Measurements from ENCODE around the gene RHBDD1. TPM values are rescaled to one million over a fixed set of nuclear protein-coding genes. Genes with fewer than 3 reads are reported as not detected.

The RHBDD1 gene
- total and polyA plus RNA-seq, 2 donors (not counting 1 experiment from before 2014, with no cell fraction given): 21.2 to 128 TPM

- Histone ChIP-seq H3K9me3 (ENCODE audit: control extremely low read depth in 1 of 3, control insufficient read depth in 2 of 3, insufficient read depth in 1 of 3, low read length in 2 of 3) (peaks cover 0 to 5% (median 0%) of the 10 kb centered on the region in 3 donors), H3K27me3 (replicated peaks in 1 of 4; ENCODE audit: control extremely low read depth in 1 of 4, control insufficient read depth in 3 of 4, insufficient read depth in 4 of 4, low read length in 3 of 4) (no peaks in the 10 kb centered on the region), H4K20me1 (ENCODE audit: control insufficient read depth, insufficient read depth, low read length, poor library complexity, severe bottlenecking) (peaks cover 5% of the 10 kb centered on the region), H3K27ac (ENCODE audit: low read length in 2 of 2) (peak overlapping the region; percentile 95 to 99), H2AFZ (ENCODE audit: insufficient read depth, low read depth, low read length, poor library complexity, severe bottlenecking) (no peak overlapping the region), H3K4me1 (ENCODE audit: control insufficient read depth in 2 of 2, insufficient read depth in 2 of 2, low read length in 2 of 2) (peaks cover 63 to 76% of the 10 kb centered on the region in 2 donors), H3K4me2 (replicated peaks; ENCODE audit: low read depth, low read length, poor library complexity, severe bottlenecking) (peak overlapping the region; percentile 87), H3K9ac (ENCODE audit: low read length) (no peak overlapping the region), H3K79me2 (ENCODE audit: control insufficient read depth, insufficient read depth, low read length) (peaks cover 72% of the 10 kb centered on the region), H3K4me3 (ENCODE audit: control extremely low read depth in 1 of 5, extremely low read depth in 1 of 5, insufficient read depth in 1 of 5, low read depth in 2 of 5, low read length in 4 of 5) (no peak overlapping the region), H3K36me3 (replicated peaks in 1 of 2; ENCODE audit: control extremely low read depth in 1 of 2, control insufficient read depth in 1 of 2, extremely low read depth in 1 of 2, insufficient read depth in 2 of 2, low read length in 1 of 2) (peaks cover 0 to 2% of the 10 kb centered on the region in 2 experiments)
- no peaks in the 10 kb centered on the region for H3K27me3 Mint-ChIP-seq
- no peak for TF ChIP-seq EZH2 (IDR thresholded peaks at IDR 0.05; ENCODE audit: borderline replicate concordance, insufficient read depth, low read depth, low read length, poor library complexity, severe bottlenecking)
- TF ChIP-seq, protein P1, sequence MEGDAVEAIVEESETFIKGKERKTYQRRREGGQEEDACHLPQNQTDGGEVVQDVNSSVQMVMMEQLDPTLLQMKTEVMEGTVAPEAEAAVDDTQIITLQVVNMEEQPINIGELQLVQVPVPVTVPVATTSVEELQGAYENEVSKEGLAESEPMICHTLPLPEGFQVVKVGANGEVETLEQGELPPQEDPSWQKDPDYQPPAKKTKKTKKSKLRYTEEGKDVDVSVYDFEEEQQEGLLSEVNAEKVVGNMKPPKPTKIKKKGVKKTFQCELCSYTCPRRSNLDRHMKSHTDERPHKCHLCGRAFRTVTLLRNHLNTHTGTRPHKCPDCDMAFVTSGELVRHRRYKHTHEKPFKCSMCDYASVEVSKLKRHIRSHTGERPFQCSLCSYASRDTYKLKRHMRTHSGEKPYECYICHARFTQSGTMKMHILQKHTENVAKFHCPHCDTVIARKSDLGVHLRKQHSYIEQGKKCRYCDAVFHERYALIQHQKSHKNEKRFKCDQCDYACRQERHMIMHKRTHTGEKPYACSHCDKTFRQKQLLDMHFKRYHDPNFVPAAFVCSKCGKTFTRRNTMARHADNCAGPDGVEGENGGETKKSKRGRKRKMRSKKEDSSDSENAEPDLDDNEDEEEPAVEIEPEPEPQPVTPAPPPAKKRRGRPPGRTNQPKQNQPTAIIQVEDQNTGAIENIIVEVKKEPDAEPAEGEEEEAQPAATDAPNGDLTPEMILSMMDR (IDR thresholded peaks at IDR 0.05): no peak
- peak overlapping the region; percentile 89 for H3K27ac Mint-ChIP-seq
- H3K9me3 Mint-ChIP-seq (ENCODE audit: insufficient read depth): no peaks in the 10 kb centered on the region
- no CpG with 5 or more reads among the region's 3 CpGs for WGBS (ENCODE audit: insufficient coverage)
- CTCF ChIA-PET: interaction anchor here (0.7 to 1.6 kb wide), 4 partner anchors 36 to 1868 kb away, joined by 3 to 6 read pairs (median 4); partner anchors contain the start of gene IRS1
- POLR2A ChIA-PET: interaction anchor here (0.9 kb wide), 1 partner anchor 69 kb away, joined by 3 read pairs; no protein-coding TSS in a partner anchor
- intact Hi-C loops (cut with micrococcal nuclease): loop anchor here (5.0 kb wide), 1 partner anchor 39 kb away; no protein-coding TSS in a partner anchor
- ATAC-seq (ENCODE audit: low read depth) (no peak), DNase-seq (no peak)
- peaks cover 75% of the 10 kb centered on the region for H3K4me1 Mint-ChIP-seq
- peak overlapping the region; percentile 77 for H3K4me3 Mint-ChIP-seq
Observed at GRCh38 chr2:226838722-226839121, 2.9 kb downstream of the RHBDD1 start.

GRCh38 chr2:226839161-226839560 is 3.3 kb downstream of the RHBDD1 start:
- peak overlapping the region in 3 of 5 experiments; percentile 2 to 35 (median 5) for H3K4me3 ChIP-seq (ENCODE audit: control extremely low read depth in 1 of 5, extremely low read depth in 1 of 5, insufficient read depth in 1 of 5, low read depth in 2 of 5, low read length in 4 of 5)
- intact Hi-C loops (cut with micrococcal nuclease): loop anchor here (5.0 kb wide), 1 partner anchor 38 kb away; no protein-coding TSS in a partner anchor
- H4K20me1 ChIP-seq (ENCODE audit: control insufficient read depth, insufficient read depth, low read length, poor library complexity, severe bottlenecking): peaks cover 5% of the 10 kb centered on the region
- peaks cover 0 to 5% (median 0%) of the 10 kb centered on the region in 3 donors for H3K9me3 ChIP-seq (ENCODE audit: control extremely low read depth in 1 of 3, control insufficient read depth in 2 of 3, insufficient read depth in 1 of 3, low read length in 2 of 3)
- peak overlapping the region; percentile 87 for H3K4me2 ChIP-seq (replicated peaks; ENCODE audit: low read depth, low read length, poor library complexity, severe bottlenecking)
- no peaks in the 10 kb centered on the region for H3K9me3 Mint-ChIP-seq (ENCODE audit: insufficient read depth)
- H3K27me3 ChIP-seq (replicated peaks in 1 of 4; ENCODE audit: control extremely low read depth in 1 of 4, control insufficient read depth in 3 of 4, insufficient read depth in 4 of 4, low read length in 3 of 4): no peaks in the 10 kb centered on the region
- ChIA-PET CTCF (interaction anchor here (0.7 to 1.2 kb wide), 4 partner anchors 37 to 1869 kb away, joined by 3 to 6 read pairs (median 4); partner anchors contain the start of gene IRS1), POLR2A (no interaction called here)
- ATAC-seq (ENCODE audit: low read depth) (no peak), DNase-seq (peak; percentile 55)
- peaks cover 67 to 77% of the 10 kb centered on the region in 2 donors for H3K4me1 ChIP-seq (ENCODE audit: control insufficient read depth in 2 of 2, insufficient read depth in 2 of 2, low read length in 2 of 2)
- no peak overlapping the region for H2AFZ ChIP-seq (ENCODE audit: insufficient read depth, low read depth, low read length, poor library complexity, severe bottlenecking)
- 93% methylated on average over 7 of the region's 10 CpGs for WGBS (ENCODE audit: insufficient coverage)
- H3K27me3 Mint-ChIP-seq: no peaks in the 10 kb centered on the region
- peaks cover 77% of the 10 kb centered on the region for H3K4me1 Mint-ChIP-seq
- peaks cover 0 to 2% of the 10 kb centered on the region in 2 experiments for H3K36me3 ChIP-seq (replicated peaks in 1 of 2; ENCODE audit: control extremely low read depth in 1 of 2, control insufficient read depth in 1 of 2, extremely low read depth in 1 of 2, insufficient read depth in 2 of 2, low read length in 1 of 2)
- peaks cover 73% of the 10 kb centered on the region for H3K79me2 ChIP-seq (ENCODE audit: control insufficient read depth, insufficient read depth, low read length)
- TF ChIP-seq, protein P1 (IDR thresholded peaks at IDR 0.05): no peak
- TF ChIP-seq EZH2 (IDR thresholded peaks at IDR 0.05; ENCODE audit: borderline replicate concordance, insufficient read depth, low read depth, low read length, poor library complexity, severe bottlenecking): no peak
- H3K9ac ChIP-seq (ENCODE audit: low read length): peak overlapping the region; percentile 34
- peak overlapping the region; percentile 95 to 99 for H3K27ac ChIP-seq (ENCODE audit: low read length in 2 of 2)
- H3K27ac Mint-ChIP-seq: peak overlapping the region; percentile 89
- peak overlapping the region; percentile 77 for H3K4me3 Mint-ChIP-seq
